ENCODE data around the gene SVEP1. TPM values are rescaled to one million over a fixed set of nuclear protein-coding genes. Genes with fewer than 3 reads are reported as not detected.
A peak's percentile ranks its signal among the peaks of the same experiment; 100 is the strongest.
"Not testable (repeated sequence)": the region's sequence is repeated elsewhere in the genome, so short reads cannot be mapped to it uniquely, and the experiment has no call there.

The SVEP1 gene
- 0.01 TPM for polyA plus RNA-seq (2012; ENCODE audit: low read depth, missing spikeins)

DNA sequence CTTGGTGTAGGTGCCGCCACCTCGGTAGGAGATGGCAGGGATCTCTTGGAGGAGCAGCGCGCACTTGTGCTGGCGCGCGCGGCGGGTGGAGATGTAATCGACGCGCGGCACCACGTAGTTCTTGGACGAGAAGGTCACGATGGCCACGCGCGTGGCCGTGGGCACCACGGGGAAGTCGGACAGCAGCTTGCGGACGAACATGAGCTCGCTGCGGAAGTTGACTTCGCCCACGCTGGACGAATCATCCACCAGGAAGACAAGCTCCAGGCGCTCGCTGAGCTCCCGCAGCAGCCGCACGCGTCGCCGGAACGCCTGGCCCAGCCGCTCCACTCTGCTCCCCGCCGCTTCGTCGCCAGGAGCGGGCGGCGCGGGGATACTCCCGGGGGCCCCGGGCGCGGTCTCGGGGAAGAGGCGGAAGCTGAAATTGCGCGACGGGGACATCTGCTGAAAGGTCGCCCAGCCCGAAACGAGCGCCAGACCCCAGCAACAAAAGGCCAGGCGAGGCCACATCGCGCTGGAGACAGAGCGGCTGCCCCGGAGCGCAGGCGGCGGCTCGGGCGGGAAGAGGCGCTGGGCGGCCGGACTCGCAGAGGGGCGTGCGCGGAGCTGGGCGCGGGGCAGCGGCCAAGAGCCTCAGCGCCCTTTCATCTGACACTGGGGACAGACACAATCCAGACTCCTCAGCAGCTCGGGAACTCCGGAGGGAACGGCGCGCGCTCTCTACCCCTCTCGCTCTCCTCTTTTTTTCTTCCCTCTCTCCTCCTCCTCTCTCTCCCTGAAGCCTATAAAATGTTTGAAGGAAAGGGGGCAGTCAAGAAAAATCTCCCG is at the start of gene SVEP1:
Gene SVEP1, minus strand, starts transcription at position 708 of the 828 bp plus-strand sequence. Its CDS starts 198 bp downstream, at position 510.
- TF ChIP-seq POLR2A (IDR thresholded peaks at IDR 0.05; ENCODE audit: low read depth, low read length) (no peak), POU2F2 (IDR thresholded peaks at IDR 0.05; ENCODE audit: low read depth, low read length) (no peak), SPI1 (IDR thresholded peaks at IDR 0.05; ENCODE audit: low read depth, low read length) (no peak), POLR2AphosphoS5 (IDR thresholded peaks at IDR 0.05; ENCODE audit: low read depth, low read length) (no peak), PAX5 (IDR thresholded peaks at IDR 0.05; ENCODE audit: insufficient read depth, low read length, severe bottlenecking) (no peak), TAF1 (IDR thresholded peaks at IDR 0.05; ENCODE audit: low read depth, low read length) (no peak)
- FAIRE-seq: no peak
- peak; percentile 7 for DNase-seq (ENCODE audit: insufficient read length, low spot score)

DNA sequence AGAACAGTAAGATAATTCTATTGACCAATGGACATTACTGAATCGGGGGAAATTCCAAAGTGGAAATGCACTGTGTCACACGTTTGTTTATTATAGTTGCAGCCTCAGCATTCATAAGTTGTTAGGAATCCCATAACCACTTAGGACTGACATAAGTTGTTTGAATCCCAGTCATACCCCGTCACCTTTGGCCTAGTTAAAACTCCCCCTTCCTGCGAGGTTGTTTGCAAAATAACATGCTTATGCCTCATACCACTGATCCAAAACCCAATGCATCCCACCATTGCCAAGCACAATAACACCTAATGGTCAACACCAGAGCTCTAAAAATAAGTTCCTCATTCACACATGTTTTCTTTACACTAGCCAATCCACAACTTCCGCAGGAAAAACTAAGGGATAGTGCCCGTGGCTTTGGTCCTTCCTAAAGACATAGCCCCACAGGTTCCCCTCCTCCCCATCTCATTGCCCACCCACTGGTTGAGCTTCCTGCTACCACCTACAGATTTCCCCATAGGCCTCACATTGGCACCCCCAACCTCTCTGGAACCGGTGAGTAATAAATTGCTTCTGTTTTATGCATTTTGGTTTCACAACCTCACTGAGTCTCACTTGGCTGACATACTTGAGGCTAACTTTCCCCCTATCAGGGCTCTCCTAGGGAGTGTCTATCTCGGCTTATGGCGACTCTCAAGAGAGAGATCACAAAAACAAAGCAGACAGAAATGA is 46.7 kb upstream of the SVEP1 start:
- FAIRE-seq: peak; percentile 75
- no peak for DNase-seq (ENCODE audit: insufficient read length, low spot score)
- TF ChIP-seq POU2F2 (IDR thresholded peaks at IDR 0.05; ENCODE audit: low read depth, low read length): peak; percentile 71
- TF ChIP-seq SPI1 (IDR thresholded peaks at IDR 0.05; ENCODE audit: low read depth, low read length): peak; percentile 59
- no peak for TF ChIP-seq TAF1 (IDR thresholded peaks at IDR 0.05; ENCODE audit: low read depth, low read length)

- DNase-seq (ENCODE audit: insufficient read length, low spot score) (no peak), FAIRE-seq (peak; percentile 92)
- no peak for TF ChIP-seq POU2F2 (IDR thresholded peaks at IDR 0.05; ENCODE audit: low read depth, low read length)
- peak; percentile 47 for TF ChIP-seq SPI1 (IDR thresholded peaks at IDR 0.05; ENCODE audit: low read depth, low read length)
These were observed 44.0 kb upstream of the SVEP1 start for GRCh38 chr9:110623462-110624025.

DNA sequence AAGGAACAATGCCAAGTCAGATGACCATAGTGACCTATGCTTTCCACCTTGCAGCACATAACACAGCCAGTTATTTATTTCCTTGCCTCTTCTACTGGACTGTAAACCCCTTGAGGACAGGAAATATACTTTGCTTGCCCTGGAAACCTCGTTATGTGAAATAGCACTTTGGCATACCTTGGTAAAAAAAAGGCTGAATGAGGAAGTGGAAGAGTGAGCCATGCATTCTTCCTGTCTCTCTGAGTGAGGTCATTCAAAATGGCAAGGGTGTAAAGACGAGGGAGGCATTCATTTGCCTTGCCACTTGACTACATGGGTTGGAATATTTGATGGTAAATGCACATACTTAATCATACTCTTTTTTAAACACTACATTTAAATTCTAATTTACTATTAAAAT is 42.8 kb upstream of the SVEP1 start:
- no peak for DNase-seq (ENCODE audit: insufficient read length, low spot score)
- no peak for FAIRE-seq
- no peak for TF ChIP-seq POLR2AphosphoS5 (IDR thresholded peaks at IDR 0.05; ENCODE audit: low read depth, low read length)
- TF ChIP-seq POLR2A (IDR thresholded peaks at IDR 0.05; ENCODE audit: low read depth, low read length): no peak
- TF ChIP-seq SPI1 (IDR thresholded peaks at IDR 0.05; ENCODE audit: low read depth, low read length): peak; percentile 85
- TF ChIP-seq TAF1 (IDR thresholded peaks at IDR 0.05; ENCODE audit: low read depth, low read length): no peak

DNA sequence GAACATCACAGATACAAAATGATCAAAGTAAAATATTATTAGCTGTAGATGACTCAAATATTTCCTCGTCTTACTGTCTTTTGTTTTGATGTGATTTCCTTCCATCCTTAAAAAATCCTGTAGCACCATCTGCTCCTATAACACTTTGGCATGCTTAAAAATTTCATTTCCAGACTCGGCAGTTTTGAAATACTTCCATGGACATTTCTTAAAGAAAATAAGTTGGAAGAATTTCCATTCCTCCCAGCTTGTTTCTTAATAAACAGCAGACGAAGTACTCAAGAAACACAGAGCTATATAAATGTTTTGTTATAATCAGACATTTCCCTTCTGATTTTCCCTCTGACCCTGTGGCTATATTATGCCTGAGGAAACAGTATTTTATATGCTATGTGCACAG is 41.2 kb upstream of the SVEP1 start:
- DNase-seq (ENCODE audit: insufficient read length, low spot score) (no peak), FAIRE-seq (no peak)
- TF ChIP-seq TAF1 (IDR thresholded peaks at IDR 0.05; ENCODE audit: low read depth, low read length) (no peak), PAX5 (IDR thresholded peaks at IDR 0.05; ENCODE audit: insufficient read depth, low read length, severe bottlenecking) (no peak), POLR2AphosphoS5 (IDR thresholded peaks at IDR 0.05; ENCODE audit: low read depth, low read length) (no peak), POLR2A (IDR thresholded peaks at IDR 0.05; ENCODE audit: low read depth, low read length) (no peak)

DNA sequence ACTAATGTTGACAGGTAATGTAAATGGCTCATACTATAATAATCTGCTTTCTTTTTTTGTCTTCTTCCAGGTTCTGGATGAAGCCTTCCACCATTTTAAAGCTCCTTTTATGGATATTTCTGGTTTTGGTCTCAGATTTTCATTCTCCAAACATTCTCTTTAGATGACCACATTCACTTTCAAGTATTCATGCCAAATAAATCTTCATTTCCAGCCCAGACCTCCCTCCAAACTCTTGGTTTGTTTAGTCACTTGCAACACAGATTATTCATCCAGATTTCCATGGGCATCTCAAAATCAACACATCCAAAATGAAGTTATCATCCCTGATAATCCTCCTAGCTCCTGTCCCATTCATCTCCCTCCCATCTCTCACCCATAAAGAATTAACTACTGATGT is 40.3 kb upstream of the SVEP1 start:
- FAIRE-seq (no peak), DNase-seq (ENCODE audit: insufficient read length, low spot score) (no peak)
- TF ChIP-seq POLR2A (IDR thresholded peaks at IDR 0.05; ENCODE audit: low read depth, low read length) (no peak), POU2F2 (IDR thresholded peaks at IDR 0.05; ENCODE audit: low read depth, low read length) (no peak), SPI1 (IDR thresholded peaks at IDR 0.05; ENCODE audit: low read depth, low read length) (no peak), TAF1 (IDR thresholded peaks at IDR 0.05; ENCODE audit: low read depth, low read length) (no peak), PAX5 (IDR thresholded peaks at IDR 0.05; ENCODE audit: insufficient read depth, low read length, severe bottlenecking) (no peak), POLR2AphosphoS5 (IDR thresholded peaks at IDR 0.05; ENCODE audit: low read depth, low read length) (no peak)

DNA sequence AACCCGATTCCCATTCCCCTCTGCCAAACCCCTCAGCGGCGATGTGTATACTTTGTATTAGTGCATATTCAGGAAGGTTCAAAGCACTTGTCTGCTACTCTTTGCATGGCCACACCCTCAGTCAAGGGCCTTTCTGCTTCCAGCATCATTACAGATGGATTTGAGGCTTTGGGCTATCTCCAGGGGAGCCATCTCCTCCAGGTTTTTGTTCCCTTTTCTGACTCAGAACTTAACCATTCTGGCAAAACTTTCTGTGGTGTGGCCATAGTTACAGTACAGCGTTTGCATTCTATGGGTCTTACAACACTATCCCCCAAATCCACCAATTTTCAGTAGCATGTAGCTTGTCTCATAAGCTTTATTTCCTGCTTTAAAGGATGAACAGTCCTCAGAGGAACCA is 36.0 kb upstream of the SVEP1 start:
- no peak for FAIRE-seq
- no peak for TF ChIP-seq POLR2A (IDR thresholded peaks at IDR 0.05; ENCODE audit: low read depth, low read length)
- TF ChIP-seq POU2F2 (IDR thresholded peaks at IDR 0.05; ENCODE audit: low read depth, low read length): no peak
- TF ChIP-seq TAF1 (IDR thresholded peaks at IDR 0.05; ENCODE audit: low read depth, low read length): no peak
- no peak for TF ChIP-seq SPI1 (IDR thresholded peaks at IDR 0.05; ENCODE audit: low read depth, low read length)
- no peak for TF ChIP-seq POLR2AphosphoS5 (IDR thresholded peaks at IDR 0.05; ENCODE audit: low read depth, low read length)
- no peak for TF ChIP-seq PAX5 (IDR thresholded peaks at IDR 0.05; ENCODE audit: insufficient read depth, low read length, severe bottlenecking)
- DNase-seq (ENCODE audit: insufficient read length, low spot score): no peak

- FAIRE-seq; DNase-seq (ENCODE audit: insufficient read length, low spot score): not testable (repeated sequence)
These were observed 35.0 kb upstream of the SVEP1 start for GRCh38 chr9:110614576-110614975.

GRCh38 chr9:110606179-110606790 is 26.7 kb upstream of the SVEP1 start:
- no peak for TF ChIP-seq POLR2A (IDR thresholded peaks at IDR 0.05; ENCODE audit: low read depth, low read length)
- TF ChIP-seq SPI1 (IDR thresholded peaks at IDR 0.05; ENCODE audit: low read depth, low read length): no peak
- TF ChIP-seq TAF1 (IDR thresholded peaks at IDR 0.05; ENCODE audit: low read depth, low read length): no peak
- no peak for TF ChIP-seq POLR2AphosphoS5 (IDR thresholded peaks at IDR 0.05; ENCODE audit: low read depth, low read length)
- TF ChIP-seq POU2F2 (IDR thresholded peaks at IDR 0.05; ENCODE audit: low read depth, low read length): no peak
- no peak for TF ChIP-seq PAX5 (IDR thresholded peaks at IDR 0.05; ENCODE audit: insufficient read depth, low read length, severe bottlenecking)
- FAIRE-seq (no peak), DNase-seq (ENCODE audit: insufficient read length, low spot score) (no peak)

Measured in GM12891 (cell line).